ENCODE data around the gene CCDC6.

The CCDC6 gene

GRCh38 chr10:59852670-59853069 is 53.7 kb downstream of the CCDC6 start:
- DNase-seq (ENCODE audit: low read depth in 3 of 3): no peak

GRCh38 chr10:59851864-59852263 is 54.5 kb downstream of the CCDC6 start:
- DNase-seq (ENCODE audit: low read depth in 3 of 3): no peak

GRCh38 chr10:59847888-59848287 is 58.5 kb downstream of the CCDC6 start:
- DNase-seq (ENCODE audit: low read depth in 3 of 3): no peak

DNA sequence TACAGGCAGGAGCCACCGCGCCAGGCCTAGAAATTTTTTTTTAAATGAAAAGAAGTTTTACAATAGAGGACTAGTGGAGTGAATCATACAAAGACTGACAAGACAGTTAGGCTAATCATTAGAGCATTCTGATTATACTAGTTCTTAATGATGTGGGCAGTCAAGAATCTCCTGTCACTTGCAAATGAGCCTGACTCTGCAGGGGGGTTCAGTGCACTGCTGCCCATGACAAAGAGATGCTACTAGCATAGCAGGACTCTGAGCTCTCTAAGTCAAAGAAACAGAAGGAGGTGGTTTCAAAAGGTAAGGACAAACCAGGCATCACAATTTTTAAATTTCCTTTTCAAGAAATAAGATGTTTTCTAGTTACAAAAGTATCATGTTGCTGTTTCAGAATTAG is 59.0 kb downstream of the CCDC6 start:
- no peak for DNase-seq (ENCODE audit: low read depth in 3 of 3)

DNA sequence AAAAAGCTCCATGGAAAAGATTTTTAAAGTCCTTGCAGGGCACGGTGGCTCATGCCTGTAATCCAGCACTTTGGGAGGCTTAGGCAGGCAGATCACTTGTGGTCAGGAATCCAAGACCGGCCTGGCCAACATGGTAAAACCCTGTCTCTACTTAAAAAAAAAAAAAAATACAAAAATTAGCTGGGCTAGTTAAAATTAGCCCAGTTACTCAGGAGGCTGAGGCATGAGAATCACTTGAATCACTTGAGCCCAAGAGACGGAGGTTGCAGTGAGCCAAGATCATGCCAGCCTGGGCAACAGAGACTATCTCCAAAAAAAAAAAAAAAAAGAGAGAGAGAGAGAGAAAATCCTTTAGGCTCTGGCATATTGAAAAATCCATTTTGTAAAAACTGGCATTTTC is 61.9 kb downstream of the CCDC6 start:
- no peak for DNase-seq (ENCODE audit: low read depth in 3 of 3)

DNA sequence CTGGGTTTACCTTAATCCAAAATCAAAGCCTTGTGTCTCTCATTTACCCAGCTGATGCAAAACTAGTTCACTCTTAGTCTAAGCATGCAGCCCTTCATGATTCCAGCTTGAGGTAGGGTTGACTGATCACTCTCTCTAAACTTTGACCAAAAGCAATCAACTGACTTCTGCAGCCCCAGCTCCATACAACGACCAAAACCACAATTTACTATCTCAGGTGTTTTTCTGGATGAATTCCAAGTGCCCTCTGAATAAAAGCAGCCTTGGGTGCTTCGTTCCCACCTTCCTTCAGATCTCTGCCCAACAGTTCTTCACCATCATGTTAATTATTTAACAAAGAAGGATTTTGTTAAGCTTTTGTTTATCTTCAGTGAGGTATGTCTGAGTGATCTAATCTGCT is 62.6 kb downstream of the CCDC6 start:
- no peak for DNase-seq (ENCODE audit: low read depth in 3 of 3)

- DNase-seq (ENCODE audit: low read depth in 3 of 3): no peak
These were observed 66.8 kb downstream of the CCDC6 start for GRCh38 chr10:59839576-59839975.

DNA sequence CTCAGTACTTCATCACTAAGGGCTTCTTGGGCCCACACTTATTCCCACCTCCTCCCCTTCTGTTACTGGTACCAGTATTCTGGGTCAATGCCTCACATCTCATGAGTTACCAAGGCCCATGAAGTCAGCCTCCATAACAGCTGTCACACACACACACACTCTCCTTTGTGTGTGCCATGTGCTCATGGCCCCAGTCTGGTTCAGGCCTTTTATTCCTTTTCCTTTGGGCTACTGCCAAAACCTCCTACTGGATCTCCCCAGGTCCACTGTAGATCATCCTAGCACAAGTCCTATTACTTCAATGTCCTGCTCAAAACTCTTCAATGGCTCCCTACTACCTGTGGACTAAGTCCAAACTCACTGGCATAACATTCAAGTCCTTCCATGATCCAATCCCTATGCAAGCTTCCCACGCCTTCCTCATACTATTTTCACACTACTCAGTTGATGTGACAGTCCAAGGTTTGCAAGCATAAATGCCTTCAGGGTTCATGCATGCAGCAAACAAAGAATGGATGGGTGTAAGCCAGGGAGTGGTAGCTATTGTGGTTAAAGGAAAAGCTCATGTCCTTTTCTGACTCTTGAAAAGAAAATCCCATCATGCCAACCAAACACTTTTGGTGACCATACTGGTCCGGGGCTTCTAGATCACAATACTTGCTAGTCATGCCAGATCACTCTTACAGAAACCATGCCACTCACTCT is 68.1 kb downstream of the CCDC6 start:
- no peak for DNase-seq (ENCODE audit: low read depth in 3 of 3)

DNA sequence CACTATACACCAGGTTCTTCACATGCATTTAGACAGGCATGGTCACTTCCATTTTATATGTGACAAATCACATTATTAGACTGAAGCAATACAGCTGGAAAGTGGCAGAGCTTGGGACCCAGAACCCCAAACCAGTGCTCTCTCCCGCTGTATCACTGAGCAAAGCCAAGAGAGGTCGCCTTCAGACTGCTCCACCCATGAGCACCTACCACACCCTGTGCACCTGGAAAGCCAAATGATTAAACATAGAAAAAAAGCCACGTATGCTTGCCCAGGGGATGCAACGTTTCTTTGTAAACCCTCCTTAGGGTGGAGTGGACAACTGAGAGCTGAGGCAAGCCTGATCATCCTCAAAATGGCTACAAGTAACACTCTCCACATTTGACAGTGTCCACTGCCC is 72.5 kb downstream of the CCDC6 start:
- DNase-seq (ENCODE audit: low read depth in 3 of 3): no peak

- no peak for DNase-seq (ENCODE audit: low read depth in 3 of 3)
These were observed 73.8 kb downstream of the CCDC6 start for GRCh38 chr10:59832506-59832905.

- no peak for DNase-seq (ENCODE audit: low read depth in 3 of 3)
These were observed 74.5 kb downstream of the CCDC6 start for GRCh38 chr10:59831658-59832503.

- DNase-seq (ENCODE audit: low read depth in 3 of 3): no peak
These were observed 75.6 kb downstream of the CCDC6 start for GRCh38 chr10:59830601-59831259.

DNA sequence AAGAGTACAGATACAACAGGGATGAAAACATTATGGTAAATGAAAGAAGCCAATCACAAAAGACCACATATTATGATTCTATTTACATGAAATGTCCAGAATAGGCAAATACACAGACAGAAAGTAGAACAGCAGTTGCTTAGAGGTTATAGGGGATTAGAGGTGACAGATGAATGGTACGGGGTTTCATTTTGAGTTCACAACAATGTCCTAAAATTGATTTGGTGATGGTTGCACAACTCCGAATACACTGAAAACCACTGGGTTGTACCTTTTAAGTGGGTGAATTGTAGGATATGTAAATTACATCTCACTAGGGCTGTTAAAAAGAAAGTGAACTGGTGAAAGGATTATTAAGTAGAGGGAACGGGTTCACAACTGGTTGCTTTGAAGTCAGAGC is 76.8 kb downstream of the CCDC6 start:
- DNase-seq (ENCODE audit: low read depth in 3 of 3): no peak

DNA sequence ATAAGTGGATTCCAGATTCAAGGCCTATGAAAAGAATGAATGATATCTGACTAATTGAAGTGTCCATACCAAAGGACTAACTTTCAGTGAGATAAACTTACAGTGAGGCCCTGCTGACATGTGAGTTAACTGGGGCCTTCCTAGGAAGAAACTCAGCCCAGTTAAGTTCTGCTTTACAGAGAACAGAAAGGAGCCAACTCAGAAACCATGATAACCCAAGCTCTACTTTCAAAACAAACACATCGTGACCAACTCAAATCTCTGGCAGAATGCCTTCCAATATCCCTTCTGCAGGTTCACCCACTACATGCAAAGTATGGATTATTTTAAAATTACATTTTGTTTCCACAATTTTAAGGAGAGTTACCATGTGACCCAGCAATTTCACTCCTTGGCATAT is 77.3 kb downstream of the CCDC6 start:
- DNase-seq (ENCODE audit: low read depth in 3 of 3): no peak

DNA sequence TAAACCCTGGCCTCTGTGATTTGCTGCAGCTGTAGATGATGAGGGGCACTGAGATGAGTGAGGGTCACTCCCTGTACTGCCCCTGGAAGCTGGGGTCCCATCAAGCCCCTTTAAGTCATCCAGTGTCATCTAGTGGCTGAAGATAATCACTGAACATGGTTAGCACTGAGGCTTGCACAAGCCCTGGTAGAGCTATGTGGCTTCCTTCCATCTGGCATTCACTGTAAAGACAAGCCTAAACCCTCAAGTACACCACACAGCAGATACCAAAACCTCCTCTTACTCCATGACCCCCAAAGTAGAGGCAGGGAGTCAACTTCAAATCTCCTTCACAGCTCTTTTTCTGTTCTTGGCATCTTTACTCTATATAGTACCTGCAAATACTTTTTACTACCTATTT is 80.4 kb downstream of the CCDC6 start:
- DNase-seq (ENCODE audit: low read depth in 3 of 3): no peak

GRCh38 chr10:59823751-59824150 is 82.6 kb downstream of the CCDC6 start:
- DNase-seq (ENCODE audit: low read depth in 3 of 3): no peak

DNA sequence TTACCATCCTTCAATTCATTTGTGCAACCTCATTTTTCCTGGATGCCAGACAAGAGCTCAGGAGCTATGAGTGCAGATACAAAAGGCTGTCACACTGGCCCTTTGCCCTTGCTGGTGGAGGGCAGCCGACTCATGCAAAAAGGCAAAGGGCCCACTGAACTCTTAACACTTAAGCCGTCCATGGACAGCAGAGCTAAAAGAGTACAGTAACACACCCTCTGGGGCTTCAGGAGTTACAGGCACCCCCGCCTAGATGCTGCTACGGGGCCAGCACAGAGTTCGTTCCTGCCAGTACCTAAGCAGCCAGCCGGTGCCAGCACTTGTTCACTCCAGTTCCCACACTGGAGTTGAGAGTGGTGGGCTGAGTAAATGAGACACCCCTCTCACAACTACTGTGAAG is 83.2 kb downstream of the CCDC6 start:
- DNase-seq (ENCODE audit: low read depth in 3 of 3): no peak

DNA sequence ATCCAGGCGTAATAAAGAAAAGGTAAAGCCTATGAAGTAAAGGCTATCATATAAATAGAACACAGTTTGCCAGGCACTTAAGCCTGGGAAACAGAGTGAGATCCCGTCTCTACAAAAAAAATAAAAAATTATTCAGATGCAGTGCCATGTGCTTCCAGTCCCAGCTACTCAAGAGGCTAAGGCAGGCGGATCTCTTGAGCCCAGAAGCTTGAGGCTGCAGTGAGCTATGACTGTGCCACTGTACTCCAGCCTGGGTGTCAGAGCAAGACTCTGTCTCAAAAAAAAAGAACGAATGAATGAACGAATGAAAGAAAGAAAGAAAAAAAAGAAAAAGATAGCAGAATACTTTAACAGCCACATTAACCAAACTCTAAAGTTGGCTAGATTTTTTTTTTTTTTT is 85.9 kb downstream of the CCDC6 start:
- DNase-seq (ENCODE audit: low read depth in 3 of 3): no peak

DNA sequence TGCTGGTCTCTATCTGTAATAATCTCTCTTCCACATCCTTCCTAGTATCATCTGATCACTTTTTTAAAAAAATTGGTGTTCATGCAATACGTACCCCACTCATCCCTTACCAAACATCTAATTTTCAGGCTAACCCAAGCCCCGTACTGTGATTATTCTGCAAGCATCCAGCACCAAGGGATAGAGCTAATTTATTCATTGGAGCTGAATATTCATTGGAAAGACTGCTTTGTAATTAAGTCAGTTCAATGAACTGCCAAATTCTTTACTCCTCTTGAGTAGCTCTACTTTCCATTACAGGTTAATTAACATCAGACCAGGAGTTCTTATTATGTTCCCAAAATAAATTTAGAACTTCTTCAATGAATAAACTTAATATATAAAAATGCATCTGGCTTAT is 86.7 kb downstream of the CCDC6 start:
- no peak for DNase-seq (ENCODE audit: low read depth in 3 of 3)

GRCh38 chr10:59819265-59819664 is 87.1 kb downstream of the CCDC6 start:
- no peak for DNase-seq (ENCODE audit: low read depth in 3 of 3)

- DNase-seq (ENCODE audit: low read depth in 3 of 3): no peak
These were observed 88.6 kb downstream of the CCDC6 start for GRCh38 chr10:59817773-59818172.

DNA sequence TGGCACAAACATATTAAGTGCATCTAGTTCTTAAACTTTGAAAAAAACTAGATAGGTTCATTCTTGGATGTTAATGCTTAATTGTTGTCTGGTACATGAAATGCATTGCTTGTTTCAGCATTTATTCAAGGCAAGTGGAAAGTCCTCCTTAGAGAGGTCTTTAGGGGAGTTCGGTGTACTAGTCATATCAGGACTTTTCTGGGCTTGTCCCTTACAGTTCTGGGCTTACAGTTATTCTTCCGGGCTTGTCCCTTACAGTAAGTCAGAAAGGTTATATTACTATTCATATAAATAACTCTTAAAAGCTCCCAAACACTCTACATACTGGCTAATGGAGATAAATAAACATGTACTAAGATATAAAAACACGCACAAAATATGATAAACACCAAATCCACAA is 91.5 kb downstream of the CCDC6 start:
- DNase-seq (ENCODE audit: low read depth in 3 of 3): no peak

All from stimulated activated CD4-positive, alpha-beta T cell treated with anti-CD3 and anti-CD28 coated beads, TNF-alpha, amount 100 ng/mL, for 24 hours (primary cell).